HepG2 (cell line): ENCODE data around the gene AGAP1. TPM values are rescaled to one million over a fixed set of nuclear protein-coding genes. Genes with fewer than 3 reads are reported as not detected.

Experiments used
- BRCA1 ChIP-seq: sonication (generic); formaldehyde crosslinking; IDR thresholded peaks from 2 replicates; pipeline ENCODE4 v1.4.0; 2020; ENCODE audit warnings: missing genetic modification reagents
- CEBPB ChIP-seq: IDR thresholded peaks from 2 replicates; pipeline ENCODE4 v1.6.1; 2011; ENCODE audit warnings: low read depth, low read length, improper control_type of control experiment, borderline replicate concordance
- FOSL1 ChIP-seq: sonication (generic); formaldehyde crosslinking; IDR thresholded peaks from 2 replicates; pipeline ENCODE4 v1.9.0; 2021; ENCODE audit warnings: missing genetic modification reagents, borderline replicate concordance
- GATA4 ChIP-seq: sonication (generic); IDR thresholded peaks from 2 replicates; pipeline ENCODE4 v1.6.1; 2016; ENCODE audit warnings: antibody characterized with exemption, low read depth, borderline replicate concordance
- HOXA7 ChIP-seq: sonication (generic); formaldehyde crosslinking; IDR thresholded peaks from 2 replicates; pipeline ENCODE4 v1.8.1; 2022; ENCODE audit warnings: mild to moderate bottlenecking, missing genetic modification reagents, moderate library complexity
- KDM3A ChIP-seq: IDR thresholded peaks from 2 replicates; pipeline ENCODE4 v1.6.1; 2018; ENCODE audit warnings: low read depth, missing compliant biosample characterization
- MAF1 ChIP-seq: sonication (generic); formaldehyde crosslinking; IDR thresholded peaks from 2 replicates; pipeline ENCODE4 v1.5.0; 2020; ENCODE audit warnings: missing genetic modification reagents, borderline replicate concordance
- NBN ChIP-seq: fragments of 450-650 bp; conservative IDR thresholded peaks from 2 replicates; pipeline ENCODE4 v1.6.1; 2017
- SIN3A ChIP-seq: IDR thresholded peaks from 2 replicates; pipeline ENCODE4 v1.6.1; 2011; ENCODE audit warnings: low read depth, mild to moderate bottlenecking, control low read depth, low read length, borderline replicate concordance
- SNRNP70 ChIP-seq: fragments of 200-400 bp; formaldehyde crosslinking; IDR thresholded peaks from 2 replicates; pipeline ENCODE4 v1.6.1; 2017; ENCODE audit warnings: mild to moderate bottlenecking, low read depth, low read length, moderate library complexity
- TEAD3 ChIP-seq: optimal IDR thresholded peaks from 2 replicates; pipeline ENCODE3; 2016; ENCODE audit warnings: borderline replicate concordance
- TRAFD1 ChIP-seq: sonication (generic); formaldehyde crosslinking; IDR thresholded peaks from 2 replicates; pipeline ENCODE4 v1.5.1; 2020; ENCODE audit warnings: missing genetic modification reagents, mild to moderate bottlenecking, borderline replicate concordance
- ZBTB26 ChIP-seq: IDR thresholded peaks from 2 replicates; pipeline ENCODE4 v1.6.1; 2016; ENCODE audit warnings: missing compliant biosample characterization, missing genetic modification reagents, borderline replicate concordance
- ZBTB4 ChIP-seq: sonication (generic); formaldehyde crosslinking; IDR thresholded peaks from 2 replicates; pipeline ENCODE4 v1.4.0; 2020; ENCODE audit warnings: missing genetic modification reagents, mild to moderate bottlenecking, borderline replicate concordance
- ZBTB8A ChIP-seq: sonication (generic); formaldehyde crosslinking; IDR thresholded peaks from 2 replicates; pipeline ENCODE4 v1.4.0; 2020; ENCODE audit warnings: mild to moderate bottlenecking, low read depth, missing genetic modification reagents, borderline replicate concordance
- ZNF24 ChIP-seq: fragments of 450-650 bp; IDR thresholded peaks from 2 replicates; pipeline ENCODE4 v1.6.1; 2017; ENCODE audit warnings: antibody characterized with exemption, mild to moderate bottlenecking
- ZNF549 ChIP-seq: sonication (generic); formaldehyde crosslinking; IDR thresholded peaks from 2 replicates; pipeline ENCODE4 v1.5.0; 2020; ENCODE audit warnings: missing genetic modification reagents
- ZNF749 ChIP-seq: sonication (generic); formaldehyde crosslinking; IDR thresholded peaks from 2 replicates; pipeline ENCODE4 v1.8.0; 2022; ENCODE audit warnings: mild to moderate bottlenecking, missing genetic modification reagents, moderate library complexity, borderline replicate concordance
- ZNF75D ChIP-seq: sonication (generic); formaldehyde crosslinking; IDR thresholded peaks from 2 replicates; pipeline ENCODE4 v1.8.1; 2023; ENCODE audit warnings: missing genetic modification reagents, mild to moderate bottlenecking, borderline replicate concordance
- ZNF770 ChIP-seq: sonication (generic); formaldehyde crosslinking; IDR thresholded peaks from 2 replicates; pipeline ENCODE4 v1.5.0; 2020; ENCODE audit warnings: mild to moderate bottlenecking, missing genetic modification reagents
- ZSCAN9 ChIP-seq: IDR thresholded peaks from 2 replicates; pipeline ENCODE4 v1.6.1; 2016; ENCODE audit warnings: borderline replicate concordance
- polyA plus RNA-seq, 8 experiments: library from polyadenylated mRNA; depleted of rRNA in 3 of 8; stranded (reverse) in 7 of 8; unstranded in 1 of 8; fragments of >200 nt; fragmentation: Illumina TruSeq in 4 of 8; extraction: Trizol in 4 of 8; gene quantifications; 2 replicates each; pipeline versions ENCODE4 v1.2.1 to v1.2.3, GENCODE V29; 2011 to 2016; ENCODE audit warnings: low read depth in 4 of 8, missing spikeins in 1 of 8, mixed read lengths in 1 of 8; ENCODE audit not compliant: insufficient read depth in 1 of 8
- total RNA-seq, 5 experiments: library from RNA; depleted of rRNA; stranded (reverse); fragments of >200 nt; fragmentation: Illumina TruSeq; extraction: Trizol; gene quantifications; 2 replicates each; pipeline ENCODE4 v1.2.3, GENCODE V29; 2016; ENCODE audit warnings: low read depth in 1 of 5

The AGAP1 gene
- total and polyA plus RNA-seq, 2 of the 13 experiments (the other 11 are each of a cell fraction or from before 2014, with no cell fraction given), result 21.2 to 32.7 TPM

- TF ChIP-seq TRAFD1 (CRISPR knock-in tag) (peak; percentile 90; the same call in 1 of the 2 replicates), CEBPB (0 out of 2 replicates have a peak, but pooled peaks have one; percentile 2), ZNF24 (no peak; the same call in 1 of the 2 replicates), FOSL1 (CRISPR knock-in tag) (no peak), BRCA1 (no peak), ZNF770 (CRISPR knock-in tag) (no peak), MAF1 (CRISPR knock-in tag) (no peak), ZSCAN9 (CRISPR knock-in tag) (0 out of 2 replicates have a peak, but pooled peaks have one; percentile 70), NBN (no peak), ZBTB4 (CRISPR knock-in tag) (peak; percentile 83), ZNF749 (CRISPR knock-in tag) (peak; percentile 83; the same call in 1 of the 2 replicates), ZNF549 (CRISPR knock-in tag) (no peak), ZBTB8A (CRISPR knock-in tag) (peak; percentile 86; the same call in 1 of the 2 replicates), ZBTB26 (peak; percentile 82; the same call in 1 of the 2 replicates), HOXA7 (CRISPR knock-in tag) (peak; percentile 30; the same call in 1 of the 2 replicates), SNRNP70 (no peak), KDM3A (CRISPR knock-in tag) (peak; percentile 84; the same call in 1 of the 2 replicates), ZNF75D (CRISPR knock-in tag) (no peak), GATA4 (peak; percentile 92), TEAD3 (CRISPR knock-in tag) (peak; percentile 90), SIN3A (0 out of 2 replicates have a peak, but pooled peaks have one; percentile 12)
Measured at GRCh38 chr2:235541838-235542549, 48.2 kb downstream of the AGAP1 start (continued).
